AG09309 (cell line): ENCODE data around the gene KCNH1.

Experiments
- DNase-seq: peaks from one replicate; pipeline ENCODE4 v3.0.0-alpha.2; 2010; ENCODE audit warnings: low read depth
- H3K4me3 ChIP-seq: 2 replicates; pipeline ENCODE4 v1.5.1; 2011; ENCODE audit warnings: mild to moderate bottlenecking, low read depth, low read length, moderate library complexity; ENCODE audit not compliant: control insufficient read depth
- TF ChIP-seq, protein P1 (sequence below): IDR thresholded peaks from 2 replicates; pipeline ENCODE4 v1.5.1; 2011; ENCODE audit warnings: mild to moderate bottlenecking, low read depth, low read length, inconsistent platforms; ENCODE audit not compliant: insufficient read depth, control insufficient read depth; ENCODE audit errors: missing control alignments

The KCNH1 gene

DNA sequence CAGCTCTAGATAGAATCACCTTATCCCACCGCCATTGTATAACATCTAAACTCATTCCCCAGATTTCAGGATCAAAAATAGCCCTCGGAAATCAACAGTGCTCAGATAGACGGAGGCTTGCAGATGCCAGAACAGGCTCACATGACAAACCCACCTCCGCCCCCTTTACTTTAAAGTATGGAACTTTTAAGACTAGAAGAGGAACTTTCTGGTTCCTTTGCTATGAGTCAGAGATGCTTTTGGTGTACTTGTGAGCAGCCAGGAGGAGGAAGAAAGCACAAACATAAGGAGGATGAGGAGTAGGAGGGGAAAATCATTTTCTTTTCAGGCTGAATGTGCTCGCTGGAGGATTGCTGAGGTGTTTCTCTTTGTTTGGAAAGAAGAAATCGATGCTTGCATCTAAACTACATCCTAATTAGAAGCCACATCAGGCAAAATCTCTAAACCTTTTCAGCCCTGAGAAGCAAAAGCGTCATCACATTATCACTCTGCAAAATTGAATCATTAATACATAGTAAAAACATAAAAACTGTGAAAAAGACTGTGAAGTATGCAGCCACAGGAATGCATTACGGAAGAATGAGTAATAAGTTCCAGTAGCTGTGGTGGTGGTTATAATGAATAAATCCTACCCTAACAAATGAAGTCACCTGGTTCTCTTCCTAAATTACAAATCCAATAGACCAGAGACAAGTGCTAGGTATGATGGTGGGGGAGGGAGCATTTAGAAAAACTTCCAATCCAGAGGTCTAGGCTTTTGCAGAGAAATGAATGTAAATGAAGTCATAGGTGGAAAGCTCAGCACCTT lies 251.3 kb downstream of the KCNH1 start:
- TF ChIP-seq, protein P1, sequence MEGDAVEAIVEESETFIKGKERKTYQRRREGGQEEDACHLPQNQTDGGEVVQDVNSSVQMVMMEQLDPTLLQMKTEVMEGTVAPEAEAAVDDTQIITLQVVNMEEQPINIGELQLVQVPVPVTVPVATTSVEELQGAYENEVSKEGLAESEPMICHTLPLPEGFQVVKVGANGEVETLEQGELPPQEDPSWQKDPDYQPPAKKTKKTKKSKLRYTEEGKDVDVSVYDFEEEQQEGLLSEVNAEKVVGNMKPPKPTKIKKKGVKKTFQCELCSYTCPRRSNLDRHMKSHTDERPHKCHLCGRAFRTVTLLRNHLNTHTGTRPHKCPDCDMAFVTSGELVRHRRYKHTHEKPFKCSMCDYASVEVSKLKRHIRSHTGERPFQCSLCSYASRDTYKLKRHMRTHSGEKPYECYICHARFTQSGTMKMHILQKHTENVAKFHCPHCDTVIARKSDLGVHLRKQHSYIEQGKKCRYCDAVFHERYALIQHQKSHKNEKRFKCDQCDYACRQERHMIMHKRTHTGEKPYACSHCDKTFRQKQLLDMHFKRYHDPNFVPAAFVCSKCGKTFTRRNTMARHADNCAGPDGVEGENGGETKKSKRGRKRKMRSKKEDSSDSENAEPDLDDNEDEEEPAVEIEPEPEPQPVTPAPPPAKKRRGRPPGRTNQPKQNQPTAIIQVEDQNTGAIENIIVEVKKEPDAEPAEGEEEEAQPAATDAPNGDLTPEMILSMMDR, result no peak
- H3K4me3 ChIP-seq, result no peak overlapping the region
- DNase-seq, result peak; percentile 27

DNA sequence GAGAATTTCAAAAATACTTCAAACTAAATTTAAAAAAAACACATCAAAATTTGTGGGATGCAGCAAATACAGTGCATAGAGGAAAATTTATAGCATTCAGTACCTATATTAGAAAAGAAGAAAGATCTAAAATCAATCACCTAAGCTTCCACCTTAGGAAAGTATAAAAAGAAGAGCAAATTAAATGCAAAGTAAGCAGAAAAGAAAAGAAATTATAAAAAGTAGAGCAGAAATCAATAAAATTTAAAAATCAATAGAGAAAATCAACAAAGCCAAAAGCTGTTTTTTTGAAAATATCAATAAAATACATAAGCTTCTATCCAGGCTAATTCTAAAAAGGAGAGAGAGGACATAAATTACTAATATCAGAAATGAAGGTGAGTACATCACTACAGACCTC lies 255.4 kb downstream of the KCNH1 start:
- H3K4me3 ChIP-seq, result no peak overlapping the region
- DNase-seq, result no peak
- TF ChIP-seq, protein P1, result no peak

DNA sequence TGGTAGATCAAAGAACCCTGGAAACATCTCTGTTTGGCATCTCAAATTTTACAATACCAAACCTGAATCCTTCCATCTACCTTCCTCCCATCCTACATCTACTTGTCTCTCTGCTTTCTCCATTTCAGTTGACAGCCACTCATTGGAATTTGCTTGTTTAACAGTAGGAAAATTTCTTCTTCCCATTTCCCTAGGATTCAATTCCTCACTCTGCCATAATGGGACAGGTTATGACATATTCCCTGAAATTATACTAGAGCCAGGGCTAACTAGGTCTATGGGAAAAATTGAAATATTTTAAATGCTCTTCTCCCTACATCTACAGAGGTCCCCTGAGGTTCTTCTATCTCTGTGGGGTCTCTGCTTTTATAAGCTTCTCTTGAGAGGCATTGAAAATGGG lies 257.7 kb downstream of the KCNH1 start:
- TF ChIP-seq, protein P1, result no peak
- DNase-seq, result no peak
- no peak overlapping the region for H3K4me3 ChIP-seq

DNA sequence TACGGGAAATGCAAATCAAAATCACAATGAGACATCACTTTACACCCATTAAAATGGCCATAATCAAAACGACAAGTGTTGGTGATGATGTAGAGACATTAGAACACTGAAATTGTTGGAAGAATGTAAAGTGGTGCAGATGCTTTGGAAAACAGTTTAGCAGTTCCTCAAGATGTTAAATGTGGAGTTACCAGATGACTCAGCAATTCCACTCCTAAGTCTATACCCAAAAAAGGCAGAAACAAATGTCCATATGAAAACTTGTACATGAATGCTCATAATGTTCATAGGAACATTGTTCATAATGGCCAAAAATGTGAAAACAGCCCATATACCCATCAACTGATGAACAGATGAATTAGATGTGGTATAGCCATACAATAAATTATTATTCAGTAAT lies 267.4 kb downstream of the KCNH1 start:
- DNase-seq, result no peak
- no peak overlapping the region for H3K4me3 ChIP-seq
- TF ChIP-seq, protein P1, result no peak

DNA sequence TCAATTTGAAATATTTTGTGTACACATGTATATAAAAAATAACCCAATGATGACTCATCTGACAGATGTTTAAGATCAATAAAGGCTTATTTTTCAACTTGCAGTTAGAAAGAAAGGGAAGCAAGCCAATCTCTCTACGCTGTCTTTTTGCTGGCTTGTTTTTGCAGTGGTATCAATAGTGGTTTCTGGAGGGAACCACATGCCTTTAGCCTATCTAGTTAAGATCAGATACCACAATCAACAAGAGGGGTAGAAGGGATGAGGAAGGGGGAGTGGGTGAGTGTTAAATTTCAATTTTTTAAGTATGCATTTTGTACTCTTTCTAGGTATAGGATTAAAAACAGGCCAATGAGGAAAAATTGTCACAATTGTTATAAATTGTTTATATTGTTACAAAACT lies 276.2 kb downstream of the KCNH1 start:
- TF ChIP-seq, protein P1, result no peak
- DNase-seq, result no peak

DNA sequence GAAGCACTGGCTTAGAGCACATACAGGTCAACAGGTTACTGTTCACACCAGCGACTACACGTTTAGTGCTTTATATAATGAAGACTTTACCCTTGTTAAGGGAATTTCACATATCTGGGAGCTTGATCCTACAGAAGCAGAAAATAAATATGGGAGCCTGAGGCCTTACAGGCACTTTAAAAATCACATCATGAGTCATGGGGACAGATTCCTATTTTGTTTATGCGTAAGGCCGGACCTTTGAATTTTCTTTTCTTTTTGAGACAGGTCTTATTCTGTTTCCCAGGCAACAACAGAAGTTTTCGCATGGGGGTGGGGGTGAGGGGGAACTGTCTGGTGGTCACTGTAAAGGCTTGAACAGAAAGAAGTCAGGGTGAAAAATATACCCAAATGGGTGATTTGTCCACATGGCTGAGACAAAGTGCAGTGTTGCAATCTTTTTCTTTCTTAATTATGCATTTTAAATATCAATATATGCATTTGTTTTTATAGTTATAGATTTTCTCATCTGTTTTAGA lies 276.7 kb downstream of the KCNH1 start:
- H3K4me3 ChIP-seq, result no peak overlapping the region
- TF ChIP-seq, protein P1, result no peak
- DNase-seq, result no peak

More for the DNA sequence above, 276.2 kb downstream of the KCNH1 start:
- H3K4me3 ChIP-seq, result no peak overlapping the region

DNA sequence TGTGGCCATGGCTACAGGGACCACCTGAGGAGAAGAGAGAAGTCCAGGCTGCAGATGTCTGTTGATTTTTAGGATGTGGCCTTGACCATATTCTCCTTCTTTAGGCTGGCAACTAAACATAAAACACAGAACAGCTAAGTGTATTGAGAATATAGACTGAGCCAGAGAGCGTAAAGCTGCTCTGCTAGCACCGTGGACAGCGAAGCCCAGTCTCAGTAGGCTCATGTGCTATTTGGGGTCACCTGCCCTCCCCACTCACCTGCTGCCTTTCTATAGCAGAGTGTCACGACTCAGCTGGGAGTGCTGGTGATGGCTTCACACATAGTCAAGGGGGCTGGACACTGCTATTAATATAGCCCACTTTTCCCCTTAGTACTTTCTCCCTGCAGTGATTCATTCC lies 278.5 kb downstream of the KCNH1 start:
- TF ChIP-seq, protein P1, result no peak

More for the DNA sequence above, 278.5 kb downstream of the KCNH1 start:
- no peak for DNase-seq
- H3K4me3 ChIP-seq, result no peak overlapping the region
